H9 (cell line): ENCODE results near the gene FBXL13. TPM values are rescaled to one million over a fixed set of nuclear protein-coding genes. Genes with fewer than 3 reads are reported as not detected.

Source experiments
- DNase-seq: peaks from one replicate; pipeline ENCODE4 v3.0.0-alpha.2; 2017
- H2AFZ ChIP-seq: one replicate; pipeline ENCODE4 v1.6.1; 2013; ENCODE audit warnings: mild to moderate bottlenecking, low read length, control low read depth, moderate library complexity
- H2AK5ac ChIP-seq: 2 replicates; pipeline ENCODE4 v1.6.1; 2013; ENCODE audit warnings: low read length, control low read depth, mixed read lengths; ENCODE audit not compliant: insufficient read length
- H2BK120ac ChIP-seq: one replicate; pipeline ENCODE4 v1.6.1; 2013; ENCODE audit warnings: low read depth, mild to moderate bottlenecking, low read length, control low read depth, inconsistent platforms; ENCODE audit not compliant: poor library complexity, severe bottlenecking
- H2BK12ac ChIP-seq: 2 replicates; pipeline ENCODE4 v1.6.1; 2013; ENCODE audit warnings: low read length, control low read depth, mixed read lengths, low read depth; ENCODE audit not compliant: insufficient read length
- H2BK15ac ChIP-seq: 2 replicates; pipeline ENCODE4 v1.6.1; 2013; ENCODE audit warnings: low read depth, low read length, control low read depth
- H2BK20ac ChIP-seq: one replicate; pipeline ENCODE4 v1.6.1; 2013; ENCODE audit warnings: low read depth, mild to moderate bottlenecking, low read length, control low read depth, inconsistent platforms; ENCODE audit not compliant: poor library complexity, severe bottlenecking
- H2BK5ac ChIP-seq: 2 replicates; pipeline ENCODE4 v1.6.1; 2013; ENCODE audit warnings: low read length, control low read depth, mixed read lengths; ENCODE audit not compliant: insufficient read length
- H3K14ac ChIP-seq: 2 replicates; pipeline ENCODE4 v1.6.1; 2013; ENCODE audit warnings: low read length, control low read depth; ENCODE audit not compliant: insufficient read depth
- H3K18ac ChIP-seq: 2 replicates; pipeline ENCODE4 v1.6.1; 2013; ENCODE audit warnings: low read depth, mild to moderate bottlenecking, mixed read lengths, low read length, control low read depth; ENCODE audit not compliant: insufficient read length
- H3K23ac ChIP-seq: 2 replicates; pipeline ENCODE4 v1.6.1; 2013; ENCODE audit warnings: low read length, control low read depth, mixed read lengths, low read depth; ENCODE audit not compliant: insufficient read length
- H3K23me2 ChIP-seq: 2 replicates; pipeline ENCODE4 v1.6.1; 2013; ENCODE audit warnings: low read depth, mild to moderate bottlenecking, mixed read lengths, low read length, control low read depth; ENCODE audit not compliant: insufficient read length, poor library complexity, severe bottlenecking
- H3K27ac ChIP-seq: 2 replicates; pipeline ENCODE4 v1.5.1; 2013; ENCODE audit warnings: low read length, control low read depth, mixed read lengths, low read depth; ENCODE audit not compliant: insufficient read length
- H3K27me3 ChIP-seq: 2 replicates; pipeline ENCODE4 v1.6.1; 2013; ENCODE audit warnings: low read length, control low read depth, inconsistent platforms; ENCODE audit not compliant: insufficient read depth
- H3K4ac ChIP-seq: 2 replicates; pipeline ENCODE4 v1.6.1; 2013; ENCODE audit warnings: low read depth, mild to moderate bottlenecking, control low read depth, inconsistent platforms, low read length, moderate library complexity
- H3K4me1 ChIP-seq: 2 replicates; pipeline ENCODE4 v1.6.1; 2013; ENCODE audit warnings: low read length, control low read depth, inconsistent platforms; ENCODE audit not compliant: insufficient read depth
- H3K4me2 ChIP-seq: 2 replicates; pipeline ENCODE4 v1.6.1; 2013; ENCODE audit warnings: low read length, control low read depth, mixed read lengths; ENCODE audit not compliant: insufficient read length, insufficient read depth
- H3K56ac ChIP-seq: 2 replicates; pipeline ENCODE4 v1.6.1; 2013; ENCODE audit warnings: low read depth, mild to moderate bottlenecking, mixed read lengths, low read length, control low read depth; ENCODE audit not compliant: insufficient read length
- H3K79me1 ChIP-seq: 2 replicates; pipeline ENCODE4 v1.6.1; 2013; ENCODE audit warnings: low read depth, mild to moderate bottlenecking, moderate library complexity, low read length, control low read depth, inconsistent platforms; ENCODE audit not compliant: insufficient read depth, poor library complexity, severe bottlenecking
- H3K79me2 ChIP-seq: 2 replicates; pipeline ENCODE4 v1.6.1; 2013; ENCODE audit warnings: low read length, control low read depth, inconsistent platforms; ENCODE audit not compliant: insufficient read depth
- H3K9ac ChIP-seq: 2 replicates; pipeline ENCODE4 v1.6.1; 2013; ENCODE audit warnings: low read length, control low read depth, mixed read lengths; ENCODE audit not compliant: insufficient read length; ENCODE audit errors: extremely low read depth
- H3K9me3 ChIP-seq: one replicate; pipeline ENCODE4 v1.6.1; 2013; ENCODE audit warnings: low read depth, low read length, inconsistent platforms; ENCODE audit not compliant: control insufficient read depth
- H3T11ph ChIP-seq: one replicate; pipeline ENCODE4 v1.6.1; 2013; ENCODE audit warnings: mild to moderate bottlenecking, low read length, control low read depth, inconsistent platforms
- H4K20me1 ChIP-seq: one replicate; pipeline ENCODE4 v1.6.1; 2013; ENCODE audit not compliant: control insufficient read depth, insufficient read length, insufficient read depth
- H4K5ac ChIP-seq: 2 replicates; pipeline ENCODE4 v1.6.1; 2013; ENCODE audit warnings: low read depth, mild to moderate bottlenecking, mixed read lengths, low read length, control low read depth; ENCODE audit not compliant: insufficient read length
- H4K8ac ChIP-seq: replicated peaks from 2 replicates; pipeline ENCODE4 v1.6.1; 2013; ENCODE audit warnings: low read length, control low read depth, mixed read lengths, low read depth; ENCODE audit not compliant: insufficient read length
- H4K91ac ChIP-seq: 2 replicates; pipeline ENCODE4 v1.6.1; 2013; ENCODE audit warnings: low read depth, mild to moderate bottlenecking, moderate library complexity, mixed read lengths, low read length, control low read depth; ENCODE audit not compliant: insufficient read length
- H3K27ac Mint-ChIP-seq, 3 experiments: 2 replicates in 2 of 3; 3 replicates in 1 of 3; pipeline ENCODE4 v1.8.0; 2020 to 2021; ENCODE audit warnings: mixed read lengths in 3 of 3, mild to moderate bottlenecking in 1 of 3, moderate library complexity in 1 of 3
- H3K27me3 Mint-ChIP-seq: 2 replicates; pipeline ENCODE4 v1.8.0; 2021; ENCODE audit warnings: low read depth, mild to moderate bottlenecking, moderate library complexity, mixed read lengths
- H3K36me3 Mint-ChIP-seq, 3 experiments: 2 replicates in 2 of 3; 3 replicates in 1 of 3; pipeline ENCODE4 v1.8.0; 2020 to 2021; ENCODE audit warnings: low read depth in 3 of 3, mixed read lengths in 3 of 3; ENCODE audit not compliant: insufficient read depth in 1 of 3
- H3K4me1 Mint-ChIP-seq, 2 experiments: 2 replicates each; pipeline ENCODE4 v1.8.0; 2020; ENCODE audit warnings: mixed read lengths in 2 of 2
- H3K4me3 Mint-ChIP-seq, 2 experiments: 2 replicates in 1 of 2; 3 replicates in 1 of 2; pipeline ENCODE4 v1.8.0; 2020 to 2021; ENCODE audit warnings: mild to moderate bottlenecking in 2 of 2, mixed read lengths in 2 of 2, moderate library complexity in 1 of 2
- H3K9me3 Mint-ChIP-seq, 2 experiments: 2 replicates in 1 of 2; 3 replicates in 1 of 2; pipeline ENCODE4 v1.8.0; 2020; ENCODE audit warnings: mild to moderate bottlenecking in 2 of 2, mixed read lengths in 2 of 2, moderate library complexity in 1 of 2
- CTCF ChIP-seq: fragments of 200-600 bp; sonication (generic); conservative IDR thresholded peaks from 3 replicates; pipeline ENCODE4 v1.8.0; 2021; ENCODE audit warnings: antibody characterized with exemption, mild to moderate bottlenecking
- WGBS: extraction: QIAGEN DNeasy Blood & Tissue Kit; methylation state at CpG from one replicate; pipeline ENCODE4 v1.1.7; 2013; ENCODE audit warnings: missing lambda C conversion rate, low lambda C conversion rate, mixed read lengths; ENCODE audit not compliant: insufficient read length; ENCODE audit errors: extremely low coverage; 5-methylcytosine and 5-hydroxymethylcytosine counted together
- total RNA-seq: library from RNA; stranded (reverse); gene quantifications from 2 replicates; pipeline ENCODE4 v1.2.1, GENCODE V29; 2021

Gene FBXL13
- total RNA-seq, 1 experiment from 2014 or later = 4.4 TPM

GRCh38 chr7:103068414-103069403 lies 5.9 kb downstream of the FBXL13 start:
- Mint-ChIP-seq H3K27ac (no peak overlapping the region), H3K9me3 (peaks cover 15 to 18% of the 10 kb centered on the region in 2 experiments; a peak in 3 of 5 replicates), H3K36me3 (peaks cover 6 to 17% (median 15%) of the 10 kb centered on the region in 3 experiments), H3K4me1 (peaks cover 9 to 10% of the 10 kb centered on the region in 2 experiments), H3K4me3 (no peak overlapping the region), H3K27me3 (no peaks in the 10 kb centered on the region)
- Histone ChIP-seq H2BK5ac (no peak overlapping the region), H3K23ac (no peak overlapping the region), H2BK120ac (no peak overlapping the region), H2BK12ac (no peak overlapping the region), H2AFZ (no peak overlapping the region), H2BK20ac (no peak overlapping the region), H3K18ac (no peak overlapping the region), H3K23me2 (peaks cover 1% of the 10 kb centered on the region), H4K5ac (no peak overlapping the region), H3K27ac (no peak overlapping the region), H3K4me2 (no peak overlapping the region), H4K20me1 (no peaks in the 10 kb centered on the region), H3K56ac (no peak overlapping the region), H4K91ac (no peak overlapping the region), H3K9me3 (no peaks in the 10 kb centered on the region), H3K14ac (no peak overlapping the region), H2AK5ac (no peak overlapping the region), H2BK15ac (no peak overlapping the region), H3K79me2 (no peaks in the 10 kb centered on the region), H3K27me3 (no peaks in the 10 kb centered on the region), H4K8ac (no peak overlapping the region), H3K4ac (no peak overlapping the region), H3K4me1 (no peaks in the 10 kb centered on the region), H3T11ph (no peak overlapping the region), H3K79me1 (no peaks in the 10 kb centered on the region), H3K9ac (no peak overlapping the region)
- DNase-seq = no peak
- WGBS = no CpG with 5 or more reads among the region's 23 CpGs
- no peak for TF ChIP-seq CTCF
